Activated T-helper 1 cell treated with Interleukin-2 at 50 U/mL for 16 hours (primary cell): ENCODE measurements around the gene VGLL2.

Source experiments
- DNase-seq: peaks from one replicate; pipeline ENCODE4 v3.0.0-alpha.2; 2020; ENCODE audit warnings: low read depth

The VGLL2 gene

GRCh38 chr6:117269638-117270054 lies 4.3 kb downstream of the VGLL2 start:
- no peak for DNase-seq

GRCh38 chr6:117270055-117270842 lies 4.9 kb downstream of the VGLL2 start:
- no peak for DNase-seq

- no peak for DNase-seq
Measured at GRCh38 chr6:117270843-117271507, 5.6 kb downstream of the VGLL2 start.

GRCh38 chr6:117272032-117272866 lies 6.9 kb downstream of the VGLL2 start:
- no peak for DNase-seq

- no peak for DNase-seq
Measured at GRCh38 chr6:117272891-117273290, 7.5 kb downstream of the VGLL2 start.

- no peak for DNase-seq
Measured at GRCh38 chr6:117275205-117275604, 9.8 kb downstream of the VGLL2 start.

- DNase-seq = no peak
Measured at GRCh38 chr6:117275711-117276110, 10.4 kb downstream of the VGLL2 start.

GRCh38 chr6:117276778-117277316 lies 11.5 kb downstream of the VGLL2 start:
- no peak for DNase-seq

- no peak for DNase-seq
Measured at GRCh38 chr6:117280922-117281321, 15.6 kb downstream of the VGLL2 start.

- DNase-seq = no peak
Measured at GRCh38 chr6:117288083-117288715, 22.8 kb downstream of the VGLL2 start.

GRCh38 chr6:117290173-117290846 lies 25.0 kb downstream of the VGLL2 start:
- no peak for DNase-seq

- DNase-seq = no peak
Measured at GRCh38 chr6:117298941-117299340, 33.6 kb downstream of the VGLL2 start.

GRCh38 chr6:117303323-117303722 lies 38.0 kb downstream of the VGLL2 start:
- no peak for DNase-seq

GRCh38 chr6:117304446-117304845 lies 39.1 kb downstream of the VGLL2 start:
- no peak for DNase-seq

- no peak for DNase-seq
Measured at GRCh38 chr6:117306227-117306790, 41.0 kb downstream of the VGLL2 start.

GRCh38 chr6:117307655-117308054 lies 42.3 kb downstream of the VGLL2 start:
- DNase-seq = no peak

- no peak for DNase-seq
Measured at GRCh38 chr6:117309069-117309468, 43.7 kb downstream of the VGLL2 start.

GRCh38 chr6:117309611-117310010 lies 44.3 kb downstream of the VGLL2 start:
- no peak for DNase-seq

- no peak for DNase-seq
Measured at GRCh38 chr6:117311310-117311709, 46.0 kb downstream of the VGLL2 start.

- DNase-seq = no peak
Measured at GRCh38 chr6:117311726-117312125, 46.4 kb downstream of the VGLL2 start.

GRCh38 chr6:117317261-117317660 lies 51.9 kb downstream of the VGLL2 start:
- no peak for DNase-seq
